KBM-7 (cell line): ENCODE results near the gene C22orf23.

Source experiments
- DNase-seq: peaks from one replicate; pipeline ENCODE4 v3.0.0-alpha.2; 2015
- in situ Hi-C: fragments of 300-500 bp; cut with MboI; formaldehyde crosslinking; loops from 2 replicates; pipeline ENCODE4 v1.14.3; 2020; ENCODE audit warnings: low sequenced_read_pairs, low pct_unique_long_range_greater_than_20kb, mixed read lengths

C22orf23 gene

GRCh38 chr22:37953437-37954179 is at the start of gene C22orf23, which contains the start of gene POLR2F:
C22orf23 (minus strand) TSS chr22:37953601; CDS start chr22:37953149, 452 bp downstream.
POLR2F (plus strand) TSS chr22:37953699; CDS start chr22:37953788, 89 bp downstream.
- in situ Hi-C loops = no loop called here
- peak; percentile 94 for DNase-seq

GRCh38 chr22:37999640-38000272 is 46.4 kb upstream of the C22orf23 start:
- peak; percentile 72 for DNase-seq
- in situ Hi-C loops = no loop called here

- in situ Hi-C loops = no loop called here
- DNase-seq = no peak
Measured at GRCh38 chr22:37999236-37999635, 45.8 kb upstream of the C22orf23 start.

- in situ Hi-C loops = no loop called here
- no peak for DNase-seq
Measured at GRCh38 chr22:37998543-37998942, 45.1 kb upstream of the C22orf23 start.

GRCh38 chr22:37996515-37997246 is 43.3 kb upstream of the C22orf23 start:
- DNase-seq = no peak
- in situ Hi-C loops = no loop called here

GRCh38 chr22:37996079-37996478 is 42.7 kb upstream of the C22orf23 start:
- in situ Hi-C loops = no loop called here
- DNase-seq = peak; percentile 34

- in situ Hi-C loops = no loop called here
- no peak for DNase-seq
Measured at GRCh38 chr22:37995460-37995859, 42.1 kb upstream of the C22orf23 start.

- no peak for DNase-seq
- in situ Hi-C loops = no loop called here
Measured at GRCh38 chr22:37994982-37995381, 41.6 kb upstream of the C22orf23 start.

GRCh38 chr22:37994049-37994448 is 40.6 kb upstream of the C22orf23 start:
- in situ Hi-C loops = no loop called here
- no peak for DNase-seq

GRCh38 chr22:37991731-37992442 is 38.5 kb upstream of the C22orf23 start:
- in situ Hi-C loops = no loop called here
- no peak for DNase-seq

GRCh38 chr22:37990862-37991261 is 37.5 kb upstream of the C22orf23 start:
- no peak for DNase-seq
- in situ Hi-C loops = no loop called here

- DNase-seq = no peak
- in situ Hi-C loops = no loop called here
Measured at GRCh38 chr22:37990301-37990700, 36.9 kb upstream of the C22orf23 start.

- no peak for DNase-seq
- in situ Hi-C loops = no loop called here
Measured at GRCh38 chr22:37989146-37990045, 36.0 kb upstream of the C22orf23 start.

- no peak for DNase-seq
- in situ Hi-C loops = no loop called here
Measured at GRCh38 chr22:37986371-37986770, 33.0 kb upstream of the C22orf23 start.

GRCh38 chr22:37985751-37986281 is 32.4 kb upstream of the C22orf23 start:
- in situ Hi-C loops = no loop called here
- no peak for DNase-seq

GRCh38 chr22:37985050-37985585 is 31.7 kb upstream of the C22orf23 start:
- in situ Hi-C loops = no loop called here

GRCh38 chr22:37983860-37984791 is 30.7 kb upstream of the C22orf23 start, which contains the start of gene SOX10:
SOX10 (minus strand) TSS chr22:37984555; CDS start chr22:37983784, 771 bp downstream.
- in situ Hi-C loops = no loop called here
- no peak for DNase-seq

More at GRCh38 chr22:37985050-37985585, 31.7 kb upstream of the C22orf23 start:
- DNase-seq = no peak
